NT2/D1 (cell line): ENCODE results near the gene TRPV4.

Experiments used
- SUZ12 ChIP-seq: IDR thresholded peaks from 2 replicates; pipeline ENCODE4 v1.6.1; 2011; ENCODE audit not compliant: insufficient read length, insufficient read depth; ENCODE audit errors: extremely low read depth
- YY1 ChIP-seq: IDR thresholded peaks from 2 replicates; pipeline ENCODE4 v1.6.1; 2011; ENCODE audit not compliant: insufficient read length, insufficient read depth

DNA sequence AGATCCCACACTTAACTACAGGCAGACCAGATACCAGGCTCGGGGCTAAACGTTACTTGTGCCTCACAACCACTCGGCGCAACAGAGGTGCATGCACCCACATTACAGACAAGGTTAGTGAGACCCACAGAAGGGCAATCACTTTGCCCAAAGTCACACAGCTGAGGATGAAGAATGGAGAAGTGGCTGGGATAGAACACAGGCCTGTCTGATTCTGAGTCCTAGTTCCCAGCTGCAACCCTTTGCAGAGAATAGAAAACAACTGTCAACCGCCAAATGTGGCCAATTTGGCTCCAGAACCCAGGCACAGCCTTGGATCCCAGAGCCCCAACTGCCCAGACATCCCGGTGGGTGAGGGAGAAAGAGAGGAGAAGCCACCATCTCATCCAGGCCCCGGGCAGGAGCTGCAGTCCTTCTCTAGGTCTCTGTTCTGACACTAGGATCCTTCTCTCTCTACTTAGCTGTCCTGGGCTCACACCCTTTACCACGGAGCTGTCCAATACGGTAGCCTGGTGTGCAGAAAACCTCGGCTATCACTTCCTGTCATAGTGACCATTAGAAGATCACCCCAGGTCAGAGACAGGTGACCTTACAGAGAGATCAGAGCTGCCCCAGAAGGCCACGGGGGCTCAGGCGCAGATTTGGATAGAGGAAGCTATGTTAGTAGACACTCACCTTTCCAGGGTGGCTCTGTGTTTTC is 60.4 kb downstream of the TRPV4 start:
- TF ChIP-seq SUZ12 (no peak), YY1 (no peak)
